Nephron progenitor cell (in vitro differentiated cells): Measurements from ENCODE around the gene PLCH2.

Experiments
- DNase-seq: peaks from one replicate; pipeline ENCODE4 v3.0.0; 2021
- H3K27ac Mint-ChIP-seq: 2 replicates; pipeline ENCODE4 v1.8.0; 2021; ENCODE audit warnings: mild to moderate bottlenecking, moderate library complexity, mixed read lengths
- H3K27me3 Mint-ChIP-seq: 2 replicates; pipeline ENCODE4 v1.8.0; 2021; ENCODE audit warnings: mild to moderate bottlenecking, low read depth, mixed read lengths; ENCODE audit not compliant: poor library complexity
- H3K36me3 Mint-ChIP-seq: 2 replicates; pipeline ENCODE4 v1.8.0; 2021; ENCODE audit warnings: low read depth, mixed read lengths
- H3K4me1 Mint-ChIP-seq: 2 replicates; pipeline ENCODE4 v1.8.0; 2021; ENCODE audit warnings: mixed read lengths
- H3K4me3 Mint-ChIP-seq: 2 replicates; pipeline ENCODE4 v1.8.0; 2021; ENCODE audit warnings: mild to moderate bottlenecking, moderate library complexity, mixed read lengths
- H3K9me3 Mint-ChIP-seq: 2 replicates; pipeline ENCODE4 v1.8.0; 2021; ENCODE audit warnings: mild to moderate bottlenecking, moderate library complexity, mixed read lengths
- TF ChIP-seq, protein P1 (sequence below): fragments of 200-600 bp; sonication (generic); IDR thresholded peaks from 2 replicates; pipeline ENCODE4 v1.5.0; 2021; ENCODE audit warnings: antibody characterized with exemption

The PLCH2 gene

DNA sequence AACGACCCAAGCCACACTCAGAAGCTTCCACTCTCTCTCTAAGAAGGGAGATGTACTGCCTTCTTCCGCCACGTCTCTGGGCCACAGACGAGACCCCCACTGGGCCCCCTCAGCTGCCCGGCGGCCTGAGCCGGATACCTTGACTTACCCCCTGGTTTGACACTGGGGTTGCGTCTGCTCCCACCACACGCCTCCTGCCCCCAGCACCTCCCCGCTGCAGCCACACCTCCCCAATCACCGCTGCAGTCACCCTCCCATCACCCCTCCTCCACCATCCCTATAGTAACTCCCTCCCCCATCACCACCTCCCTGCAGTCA lies 39.6 kb downstream of the PLCH2 start:
- TF ChIP-seq, protein P1, sequence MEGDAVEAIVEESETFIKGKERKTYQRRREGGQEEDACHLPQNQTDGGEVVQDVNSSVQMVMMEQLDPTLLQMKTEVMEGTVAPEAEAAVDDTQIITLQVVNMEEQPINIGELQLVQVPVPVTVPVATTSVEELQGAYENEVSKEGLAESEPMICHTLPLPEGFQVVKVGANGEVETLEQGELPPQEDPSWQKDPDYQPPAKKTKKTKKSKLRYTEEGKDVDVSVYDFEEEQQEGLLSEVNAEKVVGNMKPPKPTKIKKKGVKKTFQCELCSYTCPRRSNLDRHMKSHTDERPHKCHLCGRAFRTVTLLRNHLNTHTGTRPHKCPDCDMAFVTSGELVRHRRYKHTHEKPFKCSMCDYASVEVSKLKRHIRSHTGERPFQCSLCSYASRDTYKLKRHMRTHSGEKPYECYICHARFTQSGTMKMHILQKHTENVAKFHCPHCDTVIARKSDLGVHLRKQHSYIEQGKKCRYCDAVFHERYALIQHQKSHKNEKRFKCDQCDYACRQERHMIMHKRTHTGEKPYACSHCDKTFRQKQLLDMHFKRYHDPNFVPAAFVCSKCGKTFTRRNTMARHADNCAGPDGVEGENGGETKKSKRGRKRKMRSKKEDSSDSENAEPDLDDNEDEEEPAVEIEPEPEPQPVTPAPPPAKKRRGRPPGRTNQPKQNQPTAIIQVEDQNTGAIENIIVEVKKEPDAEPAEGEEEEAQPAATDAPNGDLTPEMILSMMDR, result no peak
- no peak overlapping the region for H3K4me3 Mint-ChIP-seq
- H3K9me3 Mint-ChIP-seq, result no peaks in the 10 kb centered on the region

DNA sequence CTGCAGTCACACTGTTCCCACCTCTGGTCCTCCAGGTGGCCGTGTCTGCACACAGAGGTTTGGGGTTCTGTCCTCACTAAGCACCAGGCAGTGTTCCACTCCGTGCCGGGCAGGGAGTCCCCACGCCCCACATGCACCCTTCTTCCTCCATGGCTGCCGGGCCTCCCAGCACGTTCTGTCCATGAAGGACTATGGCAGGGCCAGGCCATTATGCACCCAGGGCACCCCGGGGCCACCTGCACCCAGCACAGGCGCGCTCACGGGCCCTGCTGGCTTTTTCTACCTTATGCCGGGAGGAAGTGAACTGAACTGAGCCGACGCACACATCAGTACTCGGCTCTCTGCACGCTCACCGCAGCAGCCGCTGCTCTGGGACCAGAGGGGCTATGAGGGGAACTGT lies 40.0 kb downstream of the PLCH2 start:
- Mint-ChIP-seq H3K4me1 (peaks cover 7% of the 10 kb centered on the region), H3K27me3 (no peaks in the 10 kb centered on the region), H3K4me3 (no peak overlapping the region), H3K9me3 (no peaks in the 10 kb centered on the region), H3K36me3 (peaks cover 16% of the 10 kb centered on the region), H3K27ac (no peak overlapping the region)
- no peak for DNase-seq
- TF ChIP-seq, protein P1, result no peak

More for the DNA sequence above, 39.6 kb downstream of the PLCH2 start:
- no peak for DNase-seq
- no peaks in the 10 kb centered on the region for H3K27me3 Mint-ChIP-seq
- H3K27ac Mint-ChIP-seq, result no peak overlapping the region
- peaks cover 7% of the 10 kb centered on the region for H3K4me1 Mint-ChIP-seq
- peaks cover 12% of the 10 kb centered on the region for H3K36me3 Mint-ChIP-seq

DNA sequence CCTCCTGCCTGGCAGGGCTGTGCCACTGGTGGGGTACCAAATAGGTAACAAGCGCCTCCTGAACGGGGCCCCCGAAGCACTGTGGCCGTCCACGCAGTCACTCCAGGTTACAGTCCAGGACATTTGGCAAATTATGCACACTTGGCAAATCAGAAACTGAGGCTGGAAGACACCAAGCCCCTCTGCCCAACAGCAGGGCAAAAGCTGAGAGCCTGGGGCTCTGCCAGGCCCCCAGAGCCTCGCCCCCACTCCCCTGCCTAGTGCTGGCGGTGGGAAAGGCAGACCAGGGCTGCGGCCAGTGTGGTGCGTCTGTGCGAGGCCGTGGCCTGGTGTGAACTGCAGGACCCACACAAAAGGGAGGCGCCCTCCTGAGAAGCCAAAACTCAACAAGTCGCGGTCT lies 40.9 kb downstream of the PLCH2 start:
- no peaks in the 10 kb centered on the region for H3K27me3 Mint-ChIP-seq
- TF ChIP-seq, protein P1, result no peak
- DNase-seq, result no peak
- no peaks in the 10 kb centered on the region for H3K9me3 Mint-ChIP-seq
- peaks cover 13% of the 10 kb centered on the region for H3K36me3 Mint-ChIP-seq
- peaks cover 7% of the 10 kb centered on the region for H3K4me1 Mint-ChIP-seq
- H3K4me3 Mint-ChIP-seq, result no peak overlapping the region
- H3K27ac Mint-ChIP-seq, result no peak overlapping the region

DNA sequence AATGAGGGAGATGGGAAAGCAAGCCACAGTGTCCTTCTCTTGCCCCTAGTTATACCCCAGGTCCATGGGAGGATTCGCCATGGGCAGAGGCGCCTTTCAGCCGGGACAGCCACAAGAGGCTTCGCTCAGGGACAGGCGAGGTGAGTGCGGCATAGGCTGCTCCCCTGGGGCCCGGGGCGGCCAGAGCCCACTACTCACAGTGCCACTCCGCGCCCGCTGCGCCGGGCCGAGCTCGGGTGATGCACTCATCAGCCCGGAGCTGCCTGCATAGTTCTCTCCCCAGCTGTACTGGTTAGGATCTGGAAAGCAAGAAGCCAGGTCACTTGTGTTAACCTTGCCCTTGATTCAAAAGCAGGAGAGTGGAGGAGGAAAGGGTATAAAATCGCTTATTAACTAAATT lies 41.9 kb downstream of the PLCH2 start:
- Mint-ChIP-seq H3K36me3 (peaks cover 13% of the 10 kb centered on the region), H3K4me3 (no peak overlapping the region), H3K27ac (no peak overlapping the region), H3K9me3 (no peaks in the 10 kb centered on the region), H3K27me3 (no peaks in the 10 kb centered on the region), H3K4me1 (peaks cover 12% of the 10 kb centered on the region)
- TF ChIP-seq, protein P1, result no peak
- DNase-seq, result no peak

DNA sequence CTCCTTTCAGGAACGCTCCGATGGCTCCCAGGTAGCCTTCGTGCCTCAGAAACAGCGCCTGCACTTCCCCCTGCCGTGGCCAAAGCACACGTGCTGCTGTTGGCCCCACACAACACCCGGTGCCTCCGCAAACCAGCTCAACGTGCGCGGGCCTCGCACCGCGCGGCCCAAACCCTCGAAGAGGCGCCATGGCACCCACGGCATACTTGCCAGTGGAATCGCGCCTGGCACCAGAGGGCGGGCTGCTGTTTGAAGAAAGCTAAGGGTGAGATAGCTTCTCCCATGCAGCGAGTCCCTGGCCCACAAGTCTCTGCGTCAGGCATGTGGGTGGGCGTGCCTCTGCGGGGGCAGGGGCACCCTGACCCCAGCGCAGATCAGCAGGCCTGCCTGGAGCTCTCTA lies 42.4 kb downstream of the PLCH2 start:
- Mint-ChIP-seq H3K27ac (no peak overlapping the region), H3K4me1 (peaks cover 16% of the 10 kb centered on the region), H3K27me3 (no peaks in the 10 kb centered on the region), H3K36me3 (peaks cover 13% of the 10 kb centered on the region), H3K4me3 (no peak overlapping the region), H3K9me3 (no peaks in the 10 kb centered on the region)
- no peak for DNase-seq
- TF ChIP-seq, protein P1, result no peak

DNA sequence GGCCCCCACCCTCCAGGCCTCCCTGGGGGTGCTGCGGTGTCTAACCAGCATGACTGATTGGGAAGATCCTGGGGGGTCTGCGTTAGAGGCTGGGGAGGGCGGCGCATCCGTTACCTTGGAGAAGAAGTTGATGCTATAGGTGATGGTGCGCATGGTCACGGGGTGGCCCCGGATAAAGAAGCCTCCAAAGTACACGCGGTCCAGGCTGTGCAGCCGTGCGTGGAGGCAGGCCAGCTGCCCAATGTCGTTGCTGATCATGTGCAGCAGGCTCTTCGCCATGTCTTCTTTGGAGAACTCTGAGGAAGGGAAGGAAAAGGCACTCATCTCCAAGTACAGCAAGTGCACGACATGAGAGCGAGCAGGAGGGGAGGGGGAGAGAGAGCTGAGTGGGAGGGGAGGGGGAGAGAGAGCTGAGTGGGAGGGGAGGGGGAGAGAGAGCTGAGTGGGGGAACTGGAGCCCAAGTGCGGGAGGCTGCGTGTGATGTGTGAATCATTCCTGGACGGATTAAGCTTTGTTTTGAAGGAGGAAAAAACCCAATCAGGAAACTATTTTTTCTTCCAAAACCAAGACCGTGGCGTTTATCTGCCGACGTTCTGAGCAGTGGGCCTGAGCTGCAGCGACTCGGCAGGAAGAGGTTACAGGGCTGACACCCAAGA lies 43.1 kb downstream of the PLCH2 start:
- Mint-ChIP-seq H3K27me3 (no peaks in the 10 kb centered on the region), H3K4me3 (no peak overlapping the region), H3K36me3 (peaks cover 13% of the 10 kb centered on the region), H3K9me3 (no peaks in the 10 kb centered on the region), H3K27ac (no peak overlapping the region), H3K4me1 (peaks cover 21% of the 10 kb centered on the region)
- TF ChIP-seq, protein P1, result no peak
- DNase-seq, result no peak
